ENCODE results near the gene COL4A2. TPM values are rescaled to one million over a fixed set of nuclear protein-coding genes. Genes with fewer than 3 reads are reported as not detected.

The COL4A2 gene
- total and polyA plus RNA-seq, 4 donors = 8.0 to 45.2 (median 40.3) TPM

GRCh38 chr13:110498765-110499164 is 191.7 kb downstream of the COL4A2 start:
- DNase-seq (ENCODE audit: low spot score) = no peak
- no peaks in the 10 kb centered on the region for H3K27me3 ChIP-seq (ENCODE audit: control insufficient read depth in 4 of 4, insufficient read depth in 4 of 4, low read length in 3 of 4)
- TF ChIP-seq GABPA (IDR thresholded peaks at IDR 0.05 in 1 of 2, conservative IDR thresholded peaks at IDR 0.05 in 1 of 2) (no peak), TAF1 (conservative IDR thresholded peaks at IDR 0.05) (no peak), YY1 (IDR thresholded peaks at IDR 0.05) (no peak), NR2F2 (IDR thresholded peaks at IDR 0.05) (no peak), FOXA2 (IDR thresholded peaks at IDR 0.05) (no peak), HNF4G (IDR thresholded peaks at IDR 0.05) (no peak), EGR1 (IDR thresholded peaks at IDR 0.05; ENCODE audit: low read depth in 2 of 2) (no peak), RXRA (IDR thresholded peaks at IDR 0.05) (no peak)
- no peak overlapping the region for H3K4me3 ChIP-seq (ENCODE audit: low read depth in 1 of 3, low read length in 3 of 3)
- H3K9ac ChIP-seq (ENCODE audit: low read depth in 1 of 2, low read length in 2 of 2) = no peak overlapping the region
- H3K9me3 ChIP-seq (ENCODE audit: control insufficient read depth in 4 of 4, low read length in 3 of 4) = peaks cover 0 to 3% (median 0%) of the 10 kb centered on the region in 4 donors
- 96% methylated on average over 10 of the region's 10 CpGs for WGBS
- no peak overlapping the region for H3K27ac ChIP-seq (ENCODE audit: low read depth in 1 of 2, low read length in 2 of 2)
- peaks cover 0 to 8% (median 4%) of the 10 kb centered on the region in 4 donors for H3K4me1 ChIP-seq (ENCODE audit: control insufficient read depth in 4 of 4, insufficient read depth in 4 of 4, low read length in 3 of 4)
- no peaks in the 10 kb centered on the region for H3K36me3 ChIP-seq (ENCODE audit: control insufficient read depth in 4 of 4, insufficient read depth in 3 of 4, low read depth in 1 of 4, low read length in 3 of 4)

GRCh38 chr13:110499621-110500281 is 192.7 kb downstream of the COL4A2 start:
- Histone ChIP-seq H3K27ac (ENCODE audit: low read depth in 1 of 2, low read length in 2 of 2) (no peak overlapping the region), H3K9me3 (ENCODE audit: control insufficient read depth in 4 of 4, low read length in 3 of 4) (peaks cover 0 to 3% (median 0%) of the 10 kb centered on the region in 4 donors), H3K27me3 (ENCODE audit: control insufficient read depth in 4 of 4, insufficient read depth in 4 of 4, low read length in 3 of 4) (no peaks in the 10 kb centered on the region), H3K36me3 (ENCODE audit: control insufficient read depth in 4 of 4, insufficient read depth in 3 of 4, low read depth in 1 of 4, low read length in 3 of 4) (no peaks in the 10 kb centered on the region), H3K4me1 (ENCODE audit: control insufficient read depth in 4 of 4, insufficient read depth in 4 of 4, low read length in 3 of 4) (peaks cover 0 to 8% (median 4%) of the 10 kb centered on the region in 4 donors), H3K9ac (ENCODE audit: low read depth in 1 of 2, low read length in 2 of 2) (no peak overlapping the region), H3K4me3 (ENCODE audit: low read depth in 1 of 3, low read length in 3 of 3) (no peak overlapping the region)
- no peak for TF ChIP-seq ATF3 (IDR thresholded peaks at IDR 0.05)
- no peak for TF ChIP-seq CTCF (IDR thresholded peaks at IDR 0.05; ENCODE audit: low read depth, low read length, missing input control)
- peak; percentile 70 to 80 for TF ChIP-seq RXRA (IDR thresholded peaks at IDR 0.05)
- TF ChIP-seq HNF4A (conservative IDR thresholded peaks at IDR 0.05) = peak; percentile 5 to 6
- no peak for DNase-seq (ENCODE audit: low spot score)
- 75% methylated on average over 10 of the region's 10 CpGs for whole genome bisulfite sequencing

- H3K27ac ChIP-seq (ENCODE audit: low read depth in 1 of 2, low read length in 2 of 2) = no peak overlapping the region
- H3K36me3 ChIP-seq (ENCODE audit: control insufficient read depth in 4 of 4, insufficient read depth in 3 of 4, low read depth in 1 of 4, low read length in 3 of 4) = no peaks in the 10 kb centered on the region
- H3K9ac ChIP-seq (ENCODE audit: low read depth in 1 of 2, low read length in 2 of 2) = no peak overlapping the region
- DNase-seq (ENCODE audit: low spot score) = no peak
- H3K9me3 ChIP-seq (ENCODE audit: control insufficient read depth in 4 of 4, low read length in 3 of 4) = peaks cover 0 to 3% (median 0%) of the 10 kb centered on the region in 4 donors
- 85% methylated on average over 3 of the region's 3 CpGs for whole genome bisulfite sequencing
- H3K27me3 ChIP-seq (ENCODE audit: control insufficient read depth in 4 of 4, insufficient read depth in 4 of 4, low read length in 3 of 4) = no peaks in the 10 kb centered on the region
- TF ChIP-seq FOXA1 (IDR thresholded peaks at IDR 0.05) = no peak
- H3K4me3 ChIP-seq (ENCODE audit: low read depth in 1 of 3, low read length in 3 of 3) = no peak overlapping the region
- peaks cover 0 to 8% (median 4%) of the 10 kb centered on the region in 4 donors for H3K4me1 ChIP-seq (ENCODE audit: control insufficient read depth in 4 of 4, insufficient read depth in 4 of 4, low read length in 3 of 4)
These were observed 193.3 kb downstream of the COL4A2 start for GRCh38 chr13:110500341-110500740.

Measured in liver (tissue), 9 donors.